ENCODE measurements around the gene TSPOAP1.

GRCh38 chr17:58303971-58304749 is 24.4 kb downstream of the TSPOAP1 start:
- TF ChIP-seq POLR2AphosphoS5 (IDR thresholded peaks at IDR 0.05; ENCODE audit: low read depth, low read length) (no peak), CTCF (IDR thresholded peaks at IDR 0.05) (peak; percentile 77), TAF1 (IDR thresholded peaks at IDR 0.05; ENCODE audit: borderline replicate concordance, low read depth, low read length) (no peak), RAD21 (IDR thresholded peaks at IDR 0.05; ENCODE audit: low read length) (peak; percentile 61), EP300 (IDR thresholded peaks at IDR 0.05; ENCODE audit: borderline replicate concordance in 1 of 2, low read depth in 1 of 2, low read length in 1 of 2) (no peak)

Data from SK-N-SH (cell line).